HCEC 1CT (cell line): ENCODE results near the gene GTF3C2.
"Not testable (repeated sequence)": the region's sequence is repeated elsewhere in the genome, so short reads cannot be mapped to it uniquely, and the experiment has no call there.

Source experiments
- DNase-seq: peaks from one replicate; pipeline ENCODE4 v3.0.0-alpha.2; 2017

Gene GTF3C2

DNA sequence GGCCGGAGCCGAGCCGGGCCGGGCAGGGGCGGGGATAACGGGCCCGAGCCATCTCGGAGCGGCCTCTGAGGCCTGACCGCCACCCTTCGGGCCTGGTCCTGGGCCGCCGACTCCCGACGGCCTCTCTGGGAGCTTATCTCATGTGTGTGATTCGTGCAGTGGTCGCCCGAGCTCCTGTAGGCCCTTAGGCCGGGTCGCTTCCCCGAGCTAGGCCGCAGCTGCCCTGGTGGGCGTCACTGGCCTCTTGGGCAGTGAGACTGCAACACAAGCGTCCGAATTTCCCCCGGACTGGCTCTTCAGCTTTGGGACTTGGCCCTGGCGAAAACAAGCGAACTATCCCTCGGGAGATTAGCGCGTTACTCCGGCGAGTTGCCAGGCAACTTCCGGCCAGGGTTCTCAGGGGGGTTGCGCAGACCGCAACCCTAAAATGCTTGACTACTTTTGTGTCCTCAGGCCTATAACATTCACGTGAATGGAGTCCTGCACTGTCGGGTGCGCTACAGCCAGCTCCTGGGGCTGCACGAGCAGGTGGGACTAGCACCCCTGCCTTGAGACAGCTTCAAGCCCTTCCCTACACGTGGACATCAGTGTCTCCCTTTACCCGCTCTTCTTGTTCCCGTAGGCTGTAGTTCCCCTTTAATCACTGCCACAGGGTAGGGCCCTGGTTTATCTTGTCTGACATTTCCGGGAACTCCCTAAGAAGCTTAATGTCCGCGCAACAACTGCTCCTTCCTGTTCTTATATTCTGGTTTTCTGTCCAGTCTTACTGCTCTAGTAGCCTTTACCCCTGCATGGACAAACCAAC lies 14.5 kb upstream of the GTF3C2 start:
- peak; percentile 48 for DNase-seq

DNA sequence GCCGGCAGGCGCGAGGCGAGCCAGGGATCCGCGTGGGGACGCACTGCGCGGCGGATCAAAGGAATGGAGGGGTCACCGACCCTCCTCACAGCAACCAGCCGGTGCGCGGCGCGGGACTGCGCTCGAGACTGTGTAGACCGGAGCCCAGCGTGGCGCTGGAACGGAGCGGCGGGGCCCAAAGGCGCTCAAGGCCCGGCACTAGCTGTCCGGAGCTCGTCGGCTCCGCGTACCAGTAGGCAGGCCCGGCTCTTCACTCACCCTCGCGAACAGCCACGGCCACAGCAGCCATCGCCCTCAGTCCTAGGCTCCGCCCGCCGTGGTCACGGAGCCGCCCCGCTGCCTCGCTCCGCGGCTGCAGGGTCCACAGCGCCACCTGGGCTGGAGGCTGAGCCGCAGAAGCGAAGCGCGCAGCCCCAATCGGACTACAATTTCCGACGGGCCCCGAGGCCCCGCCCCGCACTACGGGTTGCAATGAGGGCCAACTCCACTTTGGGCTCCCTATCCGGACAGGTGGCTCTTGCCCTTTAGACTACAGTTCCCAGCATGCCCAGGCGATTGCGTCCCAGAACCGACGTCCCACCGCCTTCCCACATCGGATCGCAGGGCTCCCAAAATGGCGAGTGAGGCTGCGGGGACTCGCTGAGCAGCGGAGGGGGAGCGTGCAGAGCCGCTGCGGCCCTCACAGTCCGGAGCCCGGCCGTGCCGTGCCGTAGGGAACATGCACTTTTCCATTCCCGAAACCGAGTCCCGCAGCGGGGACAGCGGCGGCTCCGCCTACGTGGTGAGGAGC lies 13.7 kb upstream of the GTF3C2 start, which contains the start of the genes EIF2B4 and SNX17:
Gene EIF2B4, minus strand, starts transcription at position 313 of the 790 bp plus-strand sequence. Its CDS starts 24 bp downstream, at position 289.
Gene SNX17, plus strand, starts transcription at position 591 of the 790 bp plus-strand sequence. Its CDS starts 128 bp downstream, at position 719.
- peak; percentile 100 for DNase-seq

- DNase-seq, result peak; percentile 37
These were observed 13.0 kb upstream of the GTF3C2 start for GRCh38 chr2:27369471-27370025.

GRCh38 chr2:27363933-27364332 lies 7.4 kb upstream of the GTF3C2 start:
- no peak for DNase-seq

DNA sequence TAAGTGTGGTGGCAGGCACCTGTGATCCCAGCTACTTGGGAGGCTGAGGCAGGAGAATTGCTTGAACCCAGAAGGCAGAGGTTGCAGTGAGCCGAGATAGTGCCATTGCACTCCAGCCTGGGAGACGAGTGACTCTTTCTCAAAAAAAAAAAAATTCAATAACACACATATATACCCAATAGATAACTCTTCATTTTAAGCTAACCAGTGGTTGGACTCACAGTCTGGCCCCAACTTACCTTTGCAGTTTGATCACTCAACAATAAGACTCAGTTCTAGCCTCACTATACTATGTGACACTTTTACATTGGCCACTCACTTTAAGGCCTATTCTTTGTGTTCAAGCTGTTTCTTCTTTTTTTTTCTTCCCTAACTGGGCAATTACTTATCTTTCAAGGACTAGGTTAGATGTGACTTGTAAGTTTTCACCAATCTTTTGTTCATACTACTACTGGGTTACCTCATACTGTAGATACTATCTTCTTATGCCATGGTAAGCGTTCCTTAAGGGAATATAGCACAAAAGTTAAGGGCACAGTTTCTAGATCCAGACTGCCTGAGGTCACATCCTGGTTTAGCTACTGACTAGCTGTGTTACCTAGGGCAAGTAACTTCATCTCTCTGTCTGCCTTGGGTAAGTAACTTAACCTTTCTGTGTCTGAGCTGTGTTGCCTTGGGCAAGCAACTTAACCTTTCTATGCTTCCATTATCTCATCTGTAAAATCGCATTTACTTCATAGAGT lies 6.3 kb upstream of the GTF3C2 start:
- DNase-seq, result no peak

DNA sequence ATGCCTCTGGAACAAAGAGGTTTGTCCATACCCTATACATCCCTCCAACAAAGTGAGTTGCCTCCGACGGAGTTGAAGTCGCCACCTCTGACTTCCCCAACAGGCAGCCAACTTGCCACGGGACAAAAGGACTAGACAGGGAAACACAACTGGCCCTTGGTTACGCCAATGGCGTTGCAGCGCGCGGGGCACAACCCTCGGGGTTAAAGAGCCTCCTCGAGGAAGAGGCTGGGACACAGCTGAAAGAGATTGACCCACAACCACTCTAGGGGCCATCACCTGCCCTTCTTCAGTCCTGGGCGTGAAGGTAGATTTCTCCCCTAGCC lies 545 bp downstream of the GTF3C2 start:
- peak; percentile 54 for DNase-seq

- DNase-seq, result no peak
These were observed 2.0 kb downstream of the GTF3C2 start for GRCh38 chr2:27354597-27354927.

GRCh38 chr2:27353762-27354596 lies 2.6 kb downstream of the GTF3C2 start:
- peak; percentile 74 for DNase-seq

DNA sequence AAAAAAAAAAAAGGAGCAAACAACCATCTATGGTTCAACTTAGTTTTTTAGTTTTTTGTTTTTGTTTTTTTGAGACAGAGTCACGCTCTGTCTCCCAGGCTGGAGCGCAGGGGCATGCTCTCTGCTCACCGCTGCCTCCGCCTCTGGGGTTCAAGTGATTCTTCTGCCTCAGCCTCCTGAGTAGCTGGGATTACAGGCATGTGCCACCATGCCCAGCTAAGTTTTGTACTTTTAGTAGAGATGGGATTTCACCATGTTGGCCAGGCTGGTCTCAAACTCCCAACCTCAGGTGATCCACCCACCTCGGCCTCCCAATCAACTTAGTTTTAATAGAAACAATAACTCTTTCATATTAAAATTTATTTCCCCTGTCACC lies 3.2 kb downstream of the GTF3C2 start:
- not testable (repeated sequence) for DNase-seq

- DNase-seq, result no peak
These were observed 4.6 kb downstream of the GTF3C2 start for GRCh38 chr2:27351802-27352598.

DNA sequence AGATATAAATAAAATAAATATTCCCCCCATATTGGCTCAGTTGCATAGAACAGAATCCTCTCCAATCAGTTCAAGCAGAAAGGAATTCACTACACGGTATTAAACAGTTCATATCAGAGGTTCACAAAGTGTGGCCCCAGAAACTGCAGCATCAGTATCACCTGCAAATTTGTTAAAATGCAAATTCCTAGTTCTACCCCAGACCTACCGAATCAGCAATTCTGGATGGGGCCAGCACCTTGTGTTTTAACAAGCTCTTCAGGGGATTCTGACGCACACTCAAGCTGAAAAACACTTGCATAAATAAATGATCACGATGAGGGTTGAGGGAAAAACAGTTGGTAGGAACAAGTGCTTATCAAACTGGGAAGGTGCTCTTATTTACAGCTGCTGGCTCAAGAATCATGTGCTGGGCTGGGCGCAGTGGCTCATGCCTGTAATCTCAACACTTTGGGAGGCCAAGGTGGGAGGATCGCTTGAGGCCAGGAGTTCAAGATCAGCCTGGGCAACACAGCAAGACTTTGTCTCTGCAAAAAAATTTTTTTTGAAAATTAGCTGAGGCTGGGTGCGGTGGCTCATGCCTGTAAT lies 6.4 kb downstream of the GTF3C2 start:
- DNase-seq, result no peak

GRCh38 chr2:27347641-27348040 lies 8.9 kb downstream of the GTF3C2 start:
- DNase-seq, result no peak

DNA sequence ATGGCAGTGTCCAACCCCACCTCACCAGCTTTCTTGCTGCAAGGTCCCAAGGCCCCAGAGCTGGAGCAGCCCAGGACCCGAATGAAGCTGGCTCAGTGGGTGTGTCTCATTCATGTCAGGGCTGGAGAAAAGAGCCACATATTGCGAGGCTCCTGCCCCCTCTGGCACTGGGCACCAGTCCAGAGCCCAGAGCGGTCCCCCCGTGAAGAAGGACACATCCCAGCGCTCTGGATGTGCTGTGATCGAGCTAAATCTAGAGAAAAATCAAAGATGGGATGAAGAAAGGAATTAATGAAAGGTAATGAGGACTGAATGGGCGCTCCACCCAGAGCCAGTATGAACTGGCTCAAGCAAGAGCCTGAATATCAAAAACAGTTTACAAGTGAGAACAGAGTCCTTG lies 20.4 kb downstream of the GTF3C2 start:
- no peak for DNase-seq

- DNase-seq, result no peak
These were observed 21.3 kb downstream of the GTF3C2 start for GRCh38 chr2:27335311-27335710.

DNA sequence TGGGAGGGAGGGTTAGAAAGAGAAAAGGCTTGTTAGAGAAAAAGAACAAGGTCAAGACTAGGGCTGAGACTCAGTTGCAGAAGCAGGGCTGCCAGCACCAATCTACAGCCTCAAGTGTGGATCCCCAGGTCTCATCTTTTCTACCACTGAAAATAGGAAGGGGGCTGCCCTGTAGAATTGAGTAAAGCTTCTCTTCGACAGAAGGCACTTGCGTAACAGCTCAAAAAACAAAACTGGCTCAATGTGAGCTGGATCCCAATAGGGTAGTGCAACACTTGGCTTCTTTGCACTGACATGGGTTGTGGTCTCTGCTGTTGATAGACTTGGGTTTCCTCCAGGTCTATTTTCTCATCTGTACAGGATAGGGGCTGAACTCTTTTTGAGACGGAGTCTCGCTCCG lies 31.8 kb downstream of the GTF3C2 start:
- no peak for DNase-seq

DNA sequence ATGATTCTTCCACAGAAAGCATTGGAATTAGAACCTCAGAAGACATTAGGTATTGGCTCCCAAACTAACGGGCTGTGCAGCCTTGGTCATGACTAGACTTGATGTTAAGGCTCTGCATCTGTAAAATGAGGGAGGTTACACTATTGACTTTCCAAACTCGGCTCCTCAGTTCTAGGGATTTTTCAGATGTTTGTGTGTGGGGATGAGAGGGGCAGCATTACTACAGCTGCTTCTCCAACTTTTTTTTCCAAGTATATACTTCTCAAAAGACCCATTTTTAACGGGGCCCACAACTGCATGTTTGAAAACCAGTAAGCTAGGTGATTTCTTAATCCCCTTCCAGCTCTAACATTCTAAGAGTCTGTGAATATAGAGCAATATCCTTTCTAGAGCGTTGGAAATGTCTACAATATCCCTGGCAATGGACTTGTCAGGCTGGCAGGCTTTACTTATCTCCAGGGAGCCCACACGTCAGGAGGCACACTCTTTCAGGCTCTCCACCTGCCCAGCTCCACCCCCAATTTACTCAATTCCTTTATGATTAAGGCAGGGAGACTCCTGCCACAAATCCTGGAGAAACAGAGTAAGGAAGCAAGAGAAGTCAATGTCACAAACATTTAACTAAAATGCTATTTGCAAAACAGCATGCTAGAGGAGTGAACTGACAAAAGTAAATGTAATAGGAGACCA lies 32.8 kb downstream of the GTF3C2 start:
- peak; percentile 16 for DNase-seq

DNA sequence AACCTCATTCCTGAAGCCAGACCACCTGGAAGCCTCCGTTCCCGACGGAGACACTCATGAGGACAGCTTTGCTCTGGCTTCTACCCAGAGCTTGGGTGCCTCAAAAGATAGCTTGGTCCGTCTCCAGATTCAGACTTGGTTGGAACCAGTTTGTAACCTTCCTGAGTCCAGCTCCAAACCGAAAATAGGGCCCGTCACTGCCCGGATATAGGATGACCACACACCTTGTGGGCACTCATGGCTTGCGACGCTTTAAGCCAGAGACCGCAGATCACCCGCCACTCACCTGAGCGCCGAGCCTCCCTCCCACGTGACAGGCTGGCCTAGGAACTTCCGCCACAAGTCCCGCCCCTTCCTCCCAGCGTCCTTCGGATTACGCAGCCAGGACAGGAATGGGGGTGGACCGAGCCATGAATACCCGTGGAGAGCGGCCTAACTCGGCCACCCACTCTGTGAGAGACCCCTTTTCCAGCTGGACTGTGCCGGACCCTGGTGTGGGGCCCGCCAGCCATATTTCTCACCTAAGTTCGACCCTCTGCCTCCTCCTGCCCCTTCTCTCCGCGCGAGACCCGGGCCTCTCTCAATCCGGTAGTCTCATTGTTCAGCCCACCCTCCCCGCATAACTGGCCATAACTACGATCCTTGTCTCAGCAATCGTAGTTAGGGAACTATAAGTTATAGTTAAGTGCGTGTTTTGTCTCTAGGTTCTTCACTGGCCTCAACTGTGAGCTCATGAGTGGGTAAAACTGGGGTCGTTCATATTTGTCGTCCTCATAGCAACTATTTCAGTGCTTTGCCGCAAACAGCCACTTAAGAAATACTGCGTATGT lies 33.6 kb downstream of the GTF3C2 start, which contains the start of gene MPV17:
Gene MPV17, minus strand, starts transcription at position 332 of the 830 bp plus-strand sequence. CDS start 580 bp downstream, outside the sequence.
- DNase-seq, result peak; percentile 86

- no peak for DNase-seq
These were observed 34.2 kb downstream of the GTF3C2 start for GRCh38 chr2:27322301-27322765.

DNA sequence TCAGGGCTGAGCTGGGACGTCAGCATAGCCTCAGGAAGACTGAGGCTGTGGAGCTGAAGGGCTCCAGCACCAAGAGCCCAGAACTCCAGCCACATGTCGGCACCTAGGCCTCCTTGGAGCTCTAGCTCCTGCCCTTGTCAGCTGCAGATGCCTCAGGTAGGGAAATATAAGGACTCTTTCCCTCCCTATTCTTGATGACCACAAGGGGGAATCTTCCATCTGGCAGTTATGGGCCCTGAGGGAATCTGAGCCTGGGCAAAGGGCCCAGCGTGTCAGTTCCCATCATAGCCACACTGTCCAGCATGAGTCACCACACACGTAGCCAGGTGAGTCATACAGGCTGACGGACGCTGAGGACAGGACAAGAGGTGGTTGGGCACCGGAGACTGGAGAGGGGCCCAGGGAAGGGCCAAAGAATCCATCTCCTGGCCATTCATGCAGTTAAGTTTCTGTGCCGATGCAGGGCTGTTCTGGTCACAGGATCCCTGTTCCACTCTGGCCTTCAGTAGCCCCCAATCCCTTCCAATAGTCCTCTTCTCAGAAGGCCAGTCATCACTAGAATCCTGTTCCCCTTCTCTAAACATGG lies 35.5 kb downstream of the GTF3C2 start:
- DNase-seq, result peak; percentile 98
